CD4-positive, alpha-beta T cell treated with Interleukin-1 beta for 1 hour (primary cell): ENCODE results near the gene MAP3K20.
"Not testable (repeated sequence)": the region's sequence is repeated elsewhere in the genome, so short reads cannot be mapped to it uniquely, and the experiment has no call there.

Experiments used
- DNase-seq, 2 donors: peaks; one replicate each; pipeline ENCODE4 v3.0.0-alpha.2; 2020 to 2022

MAP3K20 gene

GRCh38 chr2:173238831-173239230, 163.2 kb downstream of the MAP3K20 start:
- DNase-seq, result no peak

- DNase-seq, result no peak
Observed at GRCh38 chr2:173239644-173240043, 164.0 kb downstream of the MAP3K20 start.

- no peak for DNase-seq
Observed at GRCh38 chr2:173240083-173240482, 164.4 kb downstream of the MAP3K20 start.

GRCh38 chr2:173241643-173242042, 166.0 kb downstream of the MAP3K20 start:
- DNase-seq, result no peak

- DNase-seq, result no peak
Observed at GRCh38 chr2:173247156-173247555, 171.5 kb downstream of the MAP3K20 start.

GRCh38 chr2:173248381-173248780, 172.7 kb downstream of the MAP3K20 start:
- DNase-seq, result no peak

GRCh38 chr2:173249661-173250641, 174.3 kb downstream of the MAP3K20 start:
- DNase-seq, result no peak

- no peak for DNase-seq
Observed at GRCh38 chr2:173251225-173251624, 175.6 kb downstream of the MAP3K20 start.

- DNase-seq, result no peak
Observed at GRCh38 chr2:173252581-173252980, 176.9 kb downstream of the MAP3K20 start.

GRCh38 chr2:173254659-173255058, 179.0 kb downstream of the MAP3K20 start:
- no peak for DNase-seq

- DNase-seq, result no peak
Observed at GRCh38 chr2:173258701-173259100, 183.1 kb downstream of the MAP3K20 start.

GRCh38 chr2:173262356-173262755, 186.7 kb downstream of the MAP3K20 start:
- not testable (repeated sequence) for DNase-seq

- DNase-seq, result no peak
Observed at GRCh38 chr2:173264151-173264550, 188.5 kb downstream of the MAP3K20 start.

- peak; percentile 20 to 71 for DNase-seq
Observed at GRCh38 chr2:173264603-173265366, 189.1 kb downstream of the MAP3K20 start.

- DNase-seq, result no peak
Observed at GRCh38 chr2:173271135-173271534, 195.5 kb downstream of the MAP3K20 start.

- DNase-seq, result no peak
Observed at GRCh38 chr2:173271825-173272224, 196.2 kb downstream of the MAP3K20 start.

- DNase-seq, result no peak
Observed at GRCh38 chr2:173272849-173273248, 197.2 kb downstream of the MAP3K20 start.

GRCh38 chr2:173278794-173279526, 203.3 kb downstream of the MAP3K20 start:
- no peak for DNase-seq

- no peak for DNase-seq
Observed at GRCh38 chr2:173279527-173279868, 203.9 kb downstream of the MAP3K20 start.

GRCh38 chr2:173280853-173281252, 205.2 kb downstream of the MAP3K20 start:
- no peak for DNase-seq

- not testable (repeated sequence) for DNase-seq
Observed at GRCh38 chr2:173281898-173282297, 206.3 kb downstream of the MAP3K20 start.

- DNase-seq, result no peak
Observed at GRCh38 chr2:173282795-173283545, 207.3 kb downstream of the MAP3K20 start.
